ENCODE data around the gene LDHD.
"Not testable (repeated sequence)": the region's sequence is repeated elsewhere in the genome, so short reads cannot be mapped to it uniquely, and the experiment has no call there.

LDHD gene

DNA sequence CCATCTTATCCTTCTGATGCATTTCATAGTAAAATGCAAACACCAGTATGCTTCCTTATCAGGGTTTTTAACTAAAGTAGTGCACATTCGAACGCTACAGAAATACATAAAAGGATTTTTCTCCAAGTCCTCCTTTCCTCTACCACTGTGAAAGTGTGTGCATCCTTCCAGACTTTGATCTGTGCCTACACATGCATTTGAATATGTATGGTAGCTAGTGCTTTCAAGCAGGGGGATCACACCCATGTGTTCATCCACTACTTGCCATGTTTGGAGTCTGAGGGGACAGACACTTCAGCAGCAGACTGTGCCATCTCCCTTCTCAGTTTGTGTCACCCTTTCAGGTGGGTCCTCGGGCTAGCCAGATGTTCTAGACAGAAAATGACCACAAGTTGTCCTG lies 14.9 kb downstream of the LDHD start:
- in situ Hi-C loops (cut with MboI; ENCODE audit: low sequenced_read_pairs): loop anchor here (10.0 kb wide), 1 partner anchor 107 kb away; the partner anchor contains the start of gene ZNRF1

GRCh38 chr16:75100603-75100990 lies 16.0 kb downstream of the LDHD start:
- in situ Hi-C loops (cut with MboI; ENCODE audit: low sequenced_read_pairs): loop anchor here (10.0 kb wide), 1 partner anchor 106 kb away; the partner anchor contains the start of gene ZNRF1

DNA sequence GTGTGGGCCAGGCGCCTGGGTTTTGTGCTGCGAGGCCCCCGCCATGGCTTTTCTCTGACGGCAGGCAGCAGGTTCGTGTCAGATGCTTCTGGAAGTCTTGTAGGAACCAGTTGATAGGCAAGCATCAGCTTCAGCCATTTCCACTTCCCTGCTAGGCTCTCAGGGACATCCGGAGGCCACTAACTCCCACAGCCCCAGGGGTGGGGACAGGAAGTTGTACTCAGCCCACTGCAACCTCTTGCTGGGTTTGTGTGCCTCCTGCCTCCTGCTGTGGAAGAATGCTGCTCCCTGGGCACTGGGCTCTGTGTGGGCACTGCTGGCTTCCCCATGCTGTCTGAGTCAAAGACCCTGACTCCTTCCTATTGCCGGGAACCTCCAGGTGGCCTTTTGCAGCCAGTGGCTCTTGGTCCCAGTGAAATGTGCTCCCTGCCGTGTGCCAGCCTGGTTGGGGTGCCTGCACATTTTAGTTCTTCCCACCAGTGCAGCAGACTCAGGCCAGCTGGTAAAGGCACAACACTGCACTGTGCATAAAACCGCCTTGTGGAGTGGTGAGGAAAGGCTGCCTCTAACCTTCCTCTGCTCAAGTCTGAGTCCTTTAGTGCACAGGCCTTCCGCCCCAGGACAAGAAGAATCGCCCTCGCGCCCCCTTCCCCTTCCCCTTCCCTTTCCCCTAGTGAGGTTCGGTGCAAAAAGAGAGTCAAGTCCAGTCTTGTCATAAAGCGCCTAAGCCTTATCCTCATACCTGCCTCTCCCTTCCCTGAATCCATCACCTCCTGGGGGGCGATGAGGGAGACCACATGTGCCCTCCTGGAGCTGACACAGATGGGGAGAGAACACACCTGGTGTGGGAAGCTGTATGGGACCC lies 16.6 kb downstream of the LDHD start:
- in situ Hi-C loops (cut with MboI; ENCODE audit: low sequenced_read_pairs): loop anchor here (10.0 kb wide), 1 partner anchor 105 kb away; the partner anchor contains the start of gene ZNRF1

DNA sequence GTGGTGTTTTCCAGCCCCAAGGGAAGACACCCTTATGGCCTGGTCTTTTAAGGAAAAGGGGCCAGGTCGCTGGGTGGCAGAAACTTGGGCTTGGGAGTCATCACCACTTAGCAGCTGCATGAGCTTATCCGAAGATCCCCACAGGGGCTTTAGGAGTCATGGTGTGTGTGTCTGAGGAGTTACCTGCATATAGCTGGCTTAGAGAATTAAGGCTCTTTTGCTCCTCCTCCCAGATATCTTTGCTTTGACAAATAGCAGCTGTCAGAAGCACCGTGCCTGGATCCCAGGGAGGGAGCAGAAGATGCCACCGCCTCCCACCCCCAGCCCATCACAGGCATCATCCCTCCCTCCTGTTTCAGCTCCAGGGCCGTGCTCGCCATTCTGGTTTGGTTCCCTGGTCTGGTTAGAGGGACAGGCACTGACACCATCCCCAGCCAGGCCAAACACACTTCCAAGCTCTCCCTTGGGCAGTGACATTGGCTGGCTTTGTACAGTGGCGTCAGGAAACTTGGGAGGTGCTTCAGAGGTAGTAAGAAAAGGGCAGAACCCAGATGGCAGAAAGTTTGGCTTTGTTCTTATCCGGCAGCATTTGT lies 17.4 kb downstream of the LDHD start:
- in situ Hi-C loops (cut with MboI; ENCODE audit: low sequenced_read_pairs): no loop called here

DNA sequence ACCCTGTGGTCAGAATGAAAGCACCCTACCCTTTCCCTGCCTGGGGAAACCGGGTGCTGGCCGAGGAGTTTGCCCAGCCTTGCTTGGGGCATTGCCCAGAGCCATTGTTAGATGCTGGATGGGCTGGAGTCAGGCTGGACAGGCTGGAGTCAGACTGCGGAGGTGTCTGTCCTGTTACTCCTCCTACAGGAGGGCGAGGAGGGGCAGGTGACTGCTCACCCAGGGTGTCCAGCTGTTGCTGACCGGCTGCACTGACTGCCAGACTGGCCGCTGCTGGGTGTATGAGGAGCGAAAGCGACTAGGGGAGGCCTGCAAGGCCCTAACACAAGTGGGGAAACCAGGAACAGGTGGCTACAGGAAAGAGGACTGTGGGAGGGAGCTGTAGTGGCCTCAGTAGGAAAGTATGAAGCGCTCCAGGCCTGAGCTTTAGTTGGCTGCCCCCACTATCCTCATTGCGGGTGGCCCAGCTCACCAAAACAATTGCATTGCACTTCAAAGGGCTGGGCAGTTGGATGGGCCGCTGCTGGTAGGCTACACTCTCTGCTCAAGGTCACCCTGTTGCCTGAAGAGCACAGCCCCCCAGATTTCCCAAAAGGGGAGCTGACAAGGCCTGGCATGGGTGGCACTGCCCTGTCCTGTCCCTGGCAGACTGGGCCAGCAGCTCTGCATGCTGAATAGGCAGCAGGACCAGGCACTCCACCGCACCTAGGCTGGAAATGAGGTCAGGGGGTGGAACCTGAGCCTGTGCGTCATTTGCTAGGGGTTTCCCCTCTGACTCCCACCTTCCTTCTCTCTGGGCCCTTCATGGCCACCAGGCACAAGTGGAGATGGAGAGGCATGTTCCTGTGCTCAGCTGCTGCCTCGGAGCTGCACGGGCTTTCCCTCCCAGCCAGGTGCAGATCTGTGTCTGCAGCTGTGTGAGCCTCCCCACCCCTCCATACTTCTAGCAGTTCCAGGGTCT lies 18.4 kb downstream of the LDHD start:
- in situ Hi-C loops (cut with MboI; ENCODE audit: low sequenced_read_pairs): no loop called here

DNA sequence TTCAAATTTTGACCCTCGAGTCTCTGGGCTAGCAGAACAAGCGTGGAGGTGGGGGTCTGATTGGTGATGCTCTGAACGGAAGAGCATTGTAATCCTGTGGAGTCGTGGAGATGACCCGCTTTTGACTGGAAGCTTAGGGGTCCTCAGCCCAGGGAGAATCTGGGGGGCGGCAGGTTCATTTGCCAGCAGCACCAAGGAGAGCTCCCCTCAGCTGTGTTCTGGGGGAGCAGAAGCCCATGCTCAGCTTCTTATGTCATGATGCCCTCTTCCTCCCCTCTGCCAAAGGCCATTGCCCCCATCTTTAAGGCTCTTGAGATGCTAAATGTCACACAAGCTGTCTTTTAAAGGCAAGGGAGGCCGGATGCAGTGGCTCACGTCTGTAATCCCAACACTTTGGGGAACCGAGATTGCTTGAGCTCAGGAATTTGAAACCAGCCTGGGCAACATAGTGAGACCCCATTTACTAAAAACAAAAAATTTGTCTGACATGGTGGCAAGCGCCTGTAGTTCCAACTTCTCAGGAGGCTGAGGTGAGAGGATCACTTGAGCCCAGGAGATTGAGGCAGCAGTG lies 19.3 kb downstream of the LDHD start:
- in situ Hi-C loops (cut with MboI; ENCODE audit: low sequenced_read_pairs): no loop called here

GRCh38 chr16:75096656-75097055 lies 19.9 kb downstream of the LDHD start:
- in situ Hi-C loops (cut with MboI; ENCODE audit: low sequenced_read_pairs): no loop called here

DNA sequence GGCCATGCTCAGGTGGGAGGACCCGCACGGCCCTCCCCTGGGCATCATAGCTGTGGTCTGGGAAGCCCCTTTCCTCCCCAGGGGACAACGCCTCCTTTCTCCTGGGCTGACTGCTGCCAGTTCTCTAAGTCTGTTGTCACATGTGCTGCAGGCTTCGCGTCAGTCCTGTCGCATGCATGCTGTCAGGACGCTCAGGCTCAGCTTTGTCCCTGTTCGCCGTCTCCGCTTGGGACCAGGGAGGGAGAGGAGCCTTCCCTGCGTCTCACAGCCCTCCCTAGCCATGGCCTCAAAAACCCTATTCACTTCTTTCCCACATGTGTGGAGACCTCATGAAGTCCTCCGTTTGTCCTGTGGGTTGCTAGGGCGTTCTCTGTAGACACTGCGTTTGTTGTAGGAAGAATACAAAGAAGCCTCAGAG lies 21.4 kb downstream of the LDHD start:
- in situ Hi-C loops (cut with MboI; ENCODE audit: low sequenced_read_pairs): no loop called here

GRCh38 chr16:75093598-75094540 lies 22.7 kb downstream of the LDHD start:
- in situ Hi-C loops (cut with MboI; ENCODE audit: low sequenced_read_pairs): no loop called here

DNA sequence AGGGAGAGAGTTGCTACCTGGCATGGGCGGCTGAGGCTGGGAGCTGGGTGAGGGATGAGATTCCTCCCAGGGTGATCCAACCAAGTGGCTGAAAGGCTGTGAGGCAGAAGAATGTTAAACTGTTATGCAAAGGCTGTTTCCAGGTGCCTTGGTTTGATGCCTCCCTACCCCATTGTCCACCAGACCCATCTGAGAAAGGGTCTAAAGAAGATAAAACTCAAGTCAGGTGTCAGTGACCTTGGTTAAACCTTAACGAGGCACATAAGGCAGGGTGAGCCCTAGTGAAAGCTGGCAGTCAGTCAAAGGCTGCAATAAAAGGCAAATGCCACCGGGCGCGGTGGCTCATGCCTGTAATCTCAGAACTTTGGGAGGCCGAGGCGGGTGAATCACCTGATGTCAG lies 23.8 kb downstream of the LDHD start:
- in situ Hi-C loops (cut with MboI; ENCODE audit: low sequenced_read_pairs): no loop called here

DNA sequence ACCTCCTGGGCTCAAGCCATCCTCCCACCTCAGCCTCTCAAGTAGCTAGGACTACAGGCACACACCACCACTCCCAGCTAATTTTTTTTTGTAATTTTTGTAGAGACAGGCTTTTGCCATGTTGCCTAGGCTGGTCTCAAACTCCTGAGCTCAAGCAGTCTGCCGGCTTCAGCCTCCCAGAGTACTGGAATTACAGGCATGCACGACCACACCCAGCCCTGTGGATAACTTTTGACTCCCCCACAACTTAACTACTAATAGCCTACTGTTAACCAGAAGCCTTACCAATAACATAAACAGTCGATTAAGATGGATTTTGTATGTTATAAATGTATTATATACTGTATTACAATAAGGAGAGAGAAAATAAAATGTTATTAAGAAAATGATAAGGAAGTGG lies 25.0 kb downstream of the LDHD start:
- in situ Hi-C loops (cut with MboI; ENCODE audit: low sequenced_read_pairs): not testable (repeated sequence)

GRCh38 chr16:75090899-75091298 lies 25.7 kb downstream of the LDHD start:
- in situ Hi-C loops (cut with MboI; ENCODE audit: low sequenced_read_pairs): not testable (repeated sequence)

DNA sequence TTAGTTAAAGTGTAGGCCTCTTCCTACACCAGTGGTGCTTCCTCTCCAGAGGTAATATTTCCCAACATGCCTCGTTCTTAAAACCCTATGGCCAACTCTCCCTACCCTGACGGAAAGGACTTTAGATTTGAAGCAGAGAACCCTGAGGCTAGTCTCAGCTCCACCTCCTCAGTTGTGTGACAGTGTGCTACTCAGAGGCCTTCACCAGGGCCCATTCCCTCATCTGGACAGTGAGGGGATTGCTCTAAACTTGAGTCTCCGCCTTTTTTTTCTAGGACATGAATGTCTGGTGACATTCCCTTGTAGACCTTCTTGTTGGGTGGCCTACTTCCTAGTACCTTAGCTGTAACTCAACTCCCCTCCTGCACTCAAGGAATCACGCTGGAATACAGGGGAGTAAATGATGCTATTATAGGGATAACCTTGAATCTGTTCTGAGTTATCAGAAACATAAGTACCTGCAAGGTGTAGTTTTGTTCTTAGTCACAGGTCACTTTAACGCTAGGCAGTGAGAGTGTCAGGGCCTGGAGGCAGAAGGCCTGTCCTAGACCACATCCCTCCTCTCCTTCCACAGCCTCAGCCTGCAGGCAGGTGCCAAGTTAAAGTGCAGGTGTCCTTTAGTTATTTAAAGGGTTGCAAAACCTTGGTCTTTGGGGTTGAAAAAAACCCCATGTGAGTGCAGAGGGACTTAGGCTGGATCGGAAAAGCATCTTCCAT lies 26.9 kb downstream of the LDHD start:
- in situ Hi-C loops (cut with MboI; ENCODE audit: low sequenced_read_pairs): no loop called here

GRCh38 chr16:75088934-75089333 lies 27.6 kb downstream of the LDHD start:
- in situ Hi-C loops (cut with MboI; ENCODE audit: low sequenced_read_pairs): no loop called here

GRCh38 chr16:75088216-75088615 lies 28.4 kb downstream of the LDHD start:
- in situ Hi-C loops (cut with MboI; ENCODE audit: low sequenced_read_pairs): no loop called here

GRCh38 chr16:75087375-75087979 lies 29.1 kb downstream of the LDHD start:
- in situ Hi-C loops (cut with MboI; ENCODE audit: low sequenced_read_pairs): no loop called here

DNA sequence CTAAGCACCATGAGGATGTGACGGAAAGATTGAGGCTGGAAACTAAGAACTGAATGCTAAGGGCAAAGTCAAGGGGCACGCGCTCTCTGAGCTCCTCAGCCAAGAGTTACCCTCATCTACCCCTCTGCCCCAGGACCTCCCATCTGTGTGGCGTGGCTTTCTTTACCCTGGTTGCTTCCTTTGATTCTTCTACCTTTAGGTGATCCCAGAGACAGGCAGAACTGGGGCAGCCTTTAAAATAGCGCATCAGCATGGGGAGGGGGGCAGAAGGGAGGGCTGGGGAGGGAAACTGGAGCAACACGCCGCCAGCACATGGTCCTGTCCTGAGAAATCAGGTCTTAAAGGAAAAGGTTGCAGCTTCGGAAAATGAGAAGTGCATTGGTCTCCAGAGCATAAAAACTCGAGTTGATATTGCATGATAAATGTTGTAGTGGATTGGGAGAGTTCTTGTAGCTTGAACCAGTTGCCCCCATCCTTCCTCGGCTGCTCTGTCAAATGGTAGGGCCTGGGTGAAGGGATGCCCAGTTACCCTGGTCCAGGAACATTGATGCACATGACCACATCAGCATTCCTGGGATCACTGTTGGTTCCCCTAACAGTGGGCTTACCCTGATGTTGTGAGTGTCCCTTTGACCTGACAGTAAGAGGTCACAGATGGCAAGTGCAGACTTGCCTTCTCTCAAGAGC lies 29.7 kb downstream of the LDHD start:
- in situ Hi-C loops (cut with MboI; ENCODE audit: low sequenced_read_pairs): no loop called here

DNA sequence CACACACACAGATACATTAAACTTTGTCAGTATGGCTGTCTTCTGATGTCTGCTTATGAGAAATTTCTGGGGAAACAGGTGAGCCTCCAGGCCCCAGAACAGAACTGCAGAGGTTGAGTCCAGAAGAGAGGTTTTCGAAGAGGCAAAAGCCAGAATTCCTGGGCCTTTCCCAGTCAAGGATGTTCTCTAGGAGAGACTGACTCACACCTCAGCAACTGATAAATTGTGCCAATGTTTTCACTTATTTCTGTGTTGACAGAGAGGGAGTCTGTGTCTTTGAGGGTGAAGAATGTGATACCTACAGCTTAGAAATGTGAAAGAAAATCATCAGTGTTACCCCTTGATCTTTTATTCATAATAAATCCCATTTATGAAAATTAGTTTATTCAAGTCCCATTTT lies 30.3 kb downstream of the LDHD start:
- in situ Hi-C loops (cut with MboI; ENCODE audit: low sequenced_read_pairs): no loop called here
